H1 (cell line): ENCODE data around the gene SSNA1. TPM values are rescaled to one million over a fixed set of nuclear protein-coding genes. Genes with fewer than 3 reads are reported as not detected.

Source experiments
- CTCF ChIA-PET: fragments of 300-600 bp; sonication (Branson Sonifier 250); formaldehyde crosslinking; loops from one replicate; lab custom pipeline; 2021; ENCODE audit not compliant: partially characterized antibody; lab: Charles Lee
- POLR2A ChIA-PET: fragments of 300-600 bp; sonication (Branson Sonifier 250); formaldehyde crosslinking; loops from one replicate; lab custom pipeline; 2021; ENCODE audit warnings: inconsistent platforms; ENCODE audit not compliant: partially characterized antibody; lab: Charles Lee
- DNase-seq, 2 experiments: peaks; one replicate each; pipeline versions ENCODE4 v3.0.0 to v3.0.0-alpha.2; 2010 to 2022; ENCODE audit warnings: low spot score in 2 of 2, low read depth in 1 of 2, mixed read lengths in 1 of 2
- FAIRE-seq: peaks from 2 replicates; lab custom pipeline; 2011; peaks lifted over from hg19 to GRCh38; lab: Jason Lieb, UNC
- H2AFZ ChIP-seq: 2 replicates; pipeline ENCODE4 v1.8.1; 2012; ENCODE audit warnings: low read length, inconsistent platforms
- H2AK5ac ChIP-seq: 2 replicates; pipeline ENCODE4 v1.6.1; 2013; ENCODE audit warnings: low read depth, low read length
- H2BK120ac ChIP-seq: replicated peaks from 2 replicates; pipeline ENCODE3; 2013; ENCODE audit warnings: low read depth, low read length, inconsistent platforms
- H2BK12ac ChIP-seq: 2 replicates; pipeline ENCODE4 v1.6.1; 2013; ENCODE audit warnings: low read depth, low read length
- H2BK15ac ChIP-seq: 2 replicates; pipeline ENCODE4 v1.6.1; 2013; ENCODE audit warnings: low read length
- H2BK20ac ChIP-seq: 2 replicates; pipeline ENCODE4 v1.6.1; 2013; ENCODE audit warnings: low read length
- H2BK5ac ChIP-seq: 2 replicates; pipeline ENCODE4 v1.6.1; 2013; ENCODE audit warnings: low read depth, low read length
- H3K14ac ChIP-seq: 2 replicates; pipeline ENCODE4 v1.6.1; 2013; ENCODE audit warnings: inconsistent platforms; ENCODE audit not compliant: insufficient read length
- H3K18ac ChIP-seq: 2 replicates; pipeline ENCODE4 v1.6.1; 2013; ENCODE audit warnings: low read length; ENCODE audit errors: extremely low read depth
- H3K23ac ChIP-seq: 2 replicates; pipeline ENCODE4 v1.6.1; 2013; ENCODE audit warnings: inconsistent platforms; ENCODE audit not compliant: insufficient read length
- H3K23me2 ChIP-seq: 2 replicates; pipeline ENCODE4 v1.6.1; 2013; ENCODE audit warnings: low read depth, low read length
- H3K27ac ChIP-seq: 2 replicates; pipeline ENCODE4 v1.6.1; 2011; ENCODE audit warnings: low read depth, low read length, inconsistent platforms
- H3K27me3 ChIP-seq, 4 experiments: replicated peaks in 1 of 4; 1 replicate in 1 of 4; 2 replicates in 3 of 4; pipeline versions ENCODE4 v1.6.1 to v1.8.1; 2011 to 2013; ENCODE audit warnings: low read length in 3 of 4, mild to moderate bottlenecking in 3 of 4, inconsistent platforms in 2 of 4, mixed read lengths in 2 of 4, moderate library complexity in 1 of 4; ENCODE audit not compliant: control insufficient read depth in 3 of 4, insufficient read depth in 3 of 4; ENCODE audit errors: extremely low read depth in 1 of 4
- H3K36me3 ChIP-seq, 4 experiments: 2 replicates each; pipeline versions ENCODE4 v1.6.1 to v1.8.1; 2011 to 2013; ENCODE audit warnings: mild to moderate bottlenecking in 4 of 4, low read length in 3 of 4, moderate library complexity in 2 of 4, control low read depth in 1 of 4, inconsistent platforms in 1 of 4; ENCODE audit not compliant: insufficient read depth in 4 of 4, control insufficient read depth in 2 of 4
- H3K4ac ChIP-seq: replicated peaks from 2 replicates; pipeline ENCODE3; 2013; ENCODE audit warnings: low read length, low read depth, mixed read lengths, inconsistent platforms; ENCODE audit not compliant: insufficient read length
- H3K4me1 ChIP-seq, 4 experiments: replicated peaks in 1 of 4; 1 replicate in 1 of 4; 2 replicates in 3 of 4; pipeline versions ENCODE4 v1.6.1 to v1.8.1; 2011 to 2013; ENCODE audit warnings: low read length in 3 of 4, inconsistent platforms in 2 of 4, mixed read lengths in 1 of 4; ENCODE audit not compliant: insufficient read depth in 4 of 4, control insufficient read depth in 3 of 4
- H3K4me2 ChIP-seq, 2 experiments: 2 replicates each; pipeline versions ENCODE4 v1.6.1 to v1.8.1; 2011 to 2013; ENCODE audit warnings: low read depth in 2 of 2, low read length in 2 of 2, control low read depth in 1 of 2, inconsistent platforms in 1 of 2, mild to moderate bottlenecking in 1 of 2; ENCODE audit not compliant: insufficient read depth in 1 of 2
- H3K4me3 ChIP-seq, 4 experiments: fragments of 200-600, 300-600 bp in 1 of 4; sonication (generic), shearing (Covaris generic), sonication (Bioruptor Twin) in 1 of 4; 2 replicates each; pipeline versions ENCODE4 v1.5.1 to v1.8.1; 2011 to 2016; ENCODE audit warnings: low read length in 4 of 4, low read depth in 3 of 4, control low read depth in 2 of 4, inconsistent platforms in 2 of 4, mild to moderate bottlenecking in 2 of 4, mixed read lengths in 1 of 4, moderate library complexity in 1 of 4; ENCODE audit not compliant: insufficient read depth in 2 of 4; ENCODE audit errors: extremely low read depth in 1 of 4
- H3K56ac ChIP-seq: replicated peaks from 2 replicates; pipeline ENCODE3; 2013; ENCODE audit warnings: low read depth, mild to moderate bottlenecking, mixed read lengths, low read length, inconsistent platforms; ENCODE audit not compliant: insufficient read length
- H3K79me1 ChIP-seq: 2 replicates; pipeline ENCODE4 v1.6.1; 2013; ENCODE audit warnings: low read depth, low read length, control low read depth
- H3K79me2 ChIP-seq, 2 experiments: 2 replicates each; pipeline versions ENCODE4 v1.6.1 to v1.8.1; 2012 to 2013; ENCODE audit warnings: low read length in 2 of 2, mild to moderate bottlenecking in 2 of 2, inconsistent platforms in 1 of 2; ENCODE audit not compliant: insufficient read depth in 2 of 2, control insufficient read depth in 1 of 2
- H3K9ac ChIP-seq, 4 experiments: replicated peaks in 1 of 4; 1 replicate in 1 of 4; 2 replicates in 3 of 4; pipeline versions ENCODE4 v1.6.1 to v1.8.1; 2011 to 2013; ENCODE audit warnings: low read depth in 3 of 4, low read length in 3 of 4, control low read depth in 2 of 4, mild to moderate bottlenecking in 2 of 4, moderate library complexity in 2 of 4, inconsistent platforms in 1 of 4; ENCODE audit errors: extremely low read depth in 1 of 4
- H3K9me3 ChIP-seq, 2 experiments: 2 replicates each; pipeline versions ENCODE4 v1.6.1 to v1.8.1; 2012 to 2013; ENCODE audit warnings: mild to moderate bottlenecking in 2 of 2, moderate library complexity in 2 of 2, control low read depth in 1 of 2, inconsistent platforms in 1 of 2, low read depth in 1 of 2, low read length in 1 of 2, mixed read lengths in 1 of 2; ENCODE audit not compliant: insufficient read depth in 2 of 2
- H4K20me1 ChIP-seq, 2 experiments: replicated peaks in 1 of 2; 2 replicates each; pipeline versions ENCODE3 to v1.8.1; 2011 to 2013; ENCODE audit warnings: inconsistent platforms in 2 of 2, low read length in 2 of 2, mild to moderate bottlenecking in 1 of 2; ENCODE audit not compliant: insufficient read depth in 2 of 2, control insufficient read depth in 1 of 2
- H4K5ac ChIP-seq: 2 replicates; pipeline ENCODE4 v1.6.1; 2013; ENCODE audit warnings: low read length, low read depth, mixed read lengths, inconsistent platforms; ENCODE audit not compliant: insufficient read length
- H4K8ac ChIP-seq: 2 replicates; pipeline ENCODE4 v1.8.0; 2013; ENCODE audit warnings: mild to moderate bottlenecking, moderate library complexity, low read length, inconsistent platforms; ENCODE audit not compliant: insufficient read depth; ENCODE audit errors: extremely low read depth
- H4K91ac ChIP-seq: replicated peaks from 2 replicates; pipeline ENCODE3; 2013; ENCODE audit warnings: low read length, mixed read lengths, inconsistent platforms; ENCODE audit not compliant: insufficient read length
- CREB1 ChIP-seq: IDR thresholded peaks from 2 replicates; pipeline ENCODE4 v1.6.1; 2012; ENCODE audit warnings: inconsistent platforms
- EZH2 ChIP-seq: fragments of 200-600 bp; sonication (generic); IDR thresholded peaks from 2 replicates; pipeline ENCODE4 v1.7.1; 2012; ENCODE audit warnings: low read depth, mild to moderate bottlenecking, moderate library complexity, low read length, inconsistent platforms; ENCODE audit not compliant: severe bottlenecking
- GABPA ChIP-seq: IDR thresholded peaks from 2 replicates; pipeline ENCODE4 v1.6.1; 2011; ENCODE audit warnings: mild to moderate bottlenecking, low read length, moderate library complexity, borderline replicate concordance; ENCODE audit not compliant: insufficient read depth
- HDAC2 ChIP-seq, 2 experiments: fragments of 300-600 bp in 1 of 2; sonication (generic) in 1 of 2; IDR thresholded peaks; 2 replicates each; pipeline ENCODE4 v1.6.1; 2011 to 2012; ENCODE audit warnings: low read depth in 2 of 2, low read length in 2 of 2, mild to moderate bottlenecking in 2 of 2, moderate library complexity in 2 of 2, borderline replicate concordance in 1 of 2, inconsistent platforms in 1 of 2
- NRF1 ChIP-seq: IDR thresholded peaks from 2 replicates; pipeline ENCODE4 v1.6.1; 2011; ENCODE audit warnings: mild to moderate bottlenecking, low read depth, low read length, improper control_type of control experiment
- WGBS, 2 experiments: shearing (Covaris generic) in 1 of 2; methylation state at CpG; one replicate each; pipeline versions ENCODE4 v1.1.6 to v1.1.7; 2013 to 2015; ENCODE audit warnings: low lambda C conversion rate in 2 of 2, mixed read lengths in 2 of 2, inconsistent platforms in 1 of 2, low coverage in 1 of 2, missing lambda C conversion rate in 1 of 2; ENCODE audit not compliant: insufficient replicate concordance in 2 of 2, insufficient coverage in 1 of 2, insufficient read length in 1 of 2; ENCODE audit errors: extremely low coverage in 1 of 2, missing lambda C conversion rate in 1 of 2; 5-methylcytosine and 5-hydroxymethylcytosine counted together
- polyA plus RNA-seq, 7 experiments: library from polyadenylated mRNA; depleted of rRNA in 3 of 7; stranded (reverse) in 5 of 7; unstranded in 2 of 7; fragments of >200 nt in 5 of 7; fragments of 200-250 nt in 2 of 7; gene quantifications; 1 replicate in 5 of 7; 2 replicates in 1 of 7; 4 replicates in 1 of 7; pipeline versions ENCODE4 v1.2.1 to v1.2.3, GENCODE V29; 2011 to 2013; ENCODE audit warnings: missing spikeins in 2 of 7, mixed read lengths in 2 of 7
- total RNA-seq: library from RNA; stranded (reverse); fragmentation: NEBNext Ultra II Directional; extraction: Animal tissue kit (Norgen Biotek cat#: 25700); gene quantifications from 2 replicates; pipeline ENCODE4 v1.2.1, GENCODE V29; 2021
- TF ChIP-seq, protein P1 (sequence below): IDR thresholded peaks from 2 replicates; pipeline ENCODE4 v1.6.1; 2012; ENCODE audit warnings: inconsistent platforms

SSNA1 gene
- total and polyA plus RNA-seq, 2 of the 8 experiments (the other 6 are each of a cell fraction or from before 2014, with no cell fraction given): 87.3 to 157 TPM

DNA sequence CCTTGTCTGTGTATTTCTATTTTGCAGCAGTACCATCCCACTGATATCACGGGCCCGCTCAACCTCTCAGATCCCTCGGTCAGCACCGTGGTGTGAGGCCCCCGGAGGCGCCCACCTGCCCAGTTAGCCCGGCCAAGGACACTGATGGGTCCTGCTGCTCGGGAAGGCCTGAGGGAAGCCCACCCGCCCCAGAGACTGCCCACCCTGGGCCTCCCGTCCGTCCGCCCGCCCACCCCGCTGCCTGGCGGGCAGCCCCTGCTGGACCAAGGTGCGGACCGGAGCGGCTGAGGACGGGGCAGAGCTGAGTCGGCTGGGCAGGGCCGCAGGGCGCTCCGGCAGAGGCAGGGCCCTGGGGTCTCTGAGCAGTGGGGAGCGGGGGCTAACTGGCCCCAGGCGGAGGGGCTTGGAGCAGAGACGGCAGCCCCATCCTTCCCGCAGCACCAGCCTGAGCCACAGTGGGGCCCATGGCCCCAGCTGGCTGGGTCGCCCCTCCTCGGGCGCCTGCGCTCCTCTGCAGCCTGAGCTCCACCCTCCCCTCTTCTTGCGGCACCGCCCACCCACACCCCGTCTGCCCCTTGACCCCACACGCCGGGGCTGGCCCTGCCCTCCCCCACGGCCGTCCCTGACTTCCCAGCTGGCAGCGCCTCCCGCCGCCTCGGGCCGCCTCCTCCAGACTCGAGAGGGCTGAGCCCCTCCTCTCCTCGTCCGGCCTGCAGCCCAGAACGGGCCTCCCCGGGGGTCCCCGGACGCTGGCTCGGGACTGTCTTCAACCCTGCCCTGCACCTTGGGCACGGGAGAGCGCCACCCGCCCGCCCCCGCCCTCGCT, 20.5 kb upstream of the SSNA1 start:
- no peaks in the 10 kb centered on the region for H3K79me2 ChIP-seq
- H3K18ac ChIP-seq: no peak overlapping the region; the same call in 1 of the 2 replicates
- no peak for FAIRE-seq
- H3K14ac ChIP-seq: no peak overlapping the region
- no peak overlapping the region for H4K91ac ChIP-seq
- no peaks in the 10 kb centered on the region; the same call in 1 of the 2 replicates for H3K79me1 ChIP-seq
- ChIA-PET POLR2A (interaction anchor here (0.6 to 3.0 kb wide), 8 partner anchors 11 to 97 kb away, joined by 3 to 14 read pairs (median 5); partner anchors contain the start of gene TUBB4B), CTCF (interaction anchor here (0.6 to 2.2 kb wide), 4 partner anchors 8 to 138 kb away, joined by 3 to 5 read pairs (median 4); a partner anchor contains a TSS)
- H3K23ac ChIP-seq: no peak overlapping the region
- no peak overlapping the region for H3K56ac ChIP-seq
- no peak overlapping the region for H2BK20ac ChIP-seq
- no peak overlapping the region for H3K4ac ChIP-seq
- H3K4me1 ChIP-seq: peaks cover 0 to 19% (median 14%) of the 10 kb centered on the region in 4 experiments; a peak in 6 of 7 replicates
- no peak overlapping the region for H2BK120ac ChIP-seq
- no peaks in the 10 kb centered on the region; a peak in 1 of 8 replicates for H3K36me3 ChIP-seq
- no peak overlapping the region for H2AFZ ChIP-seq
- peak overlapping the region; percentile 12 to 65 (median 14); a peak in 6 of 8 replicates for H3K4me3 ChIP-seq
- peak overlapping the region; percentile 68 to 96 for H3K4me2 ChIP-seq
- no peak for TF ChIP-seq HDAC2 (IDR thresholded peaks at IDR 0.05; ENCODE audit: borderline replicate concordance in 1 of 2, low read depth in 2 of 2, low read length in 2 of 2)
- peak; percentile 34 for TF ChIP-seq EZH2
- no peak for TF ChIP-seq CREB1
- TF ChIP-seq GABPA: 0 out of 2 replicates have a peak, but pooled peaks have one; percentile 49
- TF ChIP-seq NRF1: peak; percentile 12; the same call in 1 of the 2 replicates
- TF ChIP-seq, protein P1, sequence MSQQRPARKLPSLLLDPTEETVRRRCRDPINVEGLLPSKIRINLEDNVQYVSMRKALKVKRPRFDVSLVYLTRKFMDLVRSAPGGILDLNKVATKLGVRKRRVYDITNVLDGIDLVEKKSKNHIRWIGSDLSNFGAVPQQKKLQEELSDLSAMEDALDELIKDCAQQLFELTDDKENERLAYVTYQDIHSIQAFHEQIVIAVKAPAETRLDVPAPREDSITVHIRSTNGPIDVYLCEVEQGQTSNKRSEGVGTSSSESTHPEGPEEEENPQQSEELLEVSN: 0 out of 2 replicates have a peak, but pooled peaks have one; percentile 2
- TF ChIP-seq, all 59 proteins: peak for 4
- H2AK5ac ChIP-seq: no peak overlapping the region
- H4K8ac ChIP-seq: peak overlapping the region; percentile 71; the same call in 1 of the 2 replicates
- H3K27me3 ChIP-seq: peaks cover 49 to 96% (median 80%) of the 10 kb centered on the region in 4 experiments
- no peak overlapping the region for H2BK12ac ChIP-seq
- no peak overlapping the region for H4K5ac ChIP-seq
- no peak overlapping the region for H3K27ac ChIP-seq
- peaks cover 15% of the 10 kb centered on the region; the same call in 1 of the 2 replicates for H3K23me2 ChIP-seq
- WGBS, 2 experiments: 7% methylated on average over 14 of the region's 57 CpGs; no CpG with 5 or more reads in 1 of the 2 experiments
- DNase-seq: peak in 1 of 2 experiments; percentile 73
- no peak overlapping the region for H2BK5ac ChIP-seq
- H3K9ac ChIP-seq: no peak overlapping the region
- H4K20me1 ChIP-seq: peaks cover 0 to 13% of the 10 kb centered on the region in 2 experiments
- no peaks in the 10 kb centered on the region for H3K9me3 ChIP-seq
- H2BK15ac ChIP-seq: no peak overlapping the region
